Activated naive CD4-positive, alpha-beta T cell treated with anti-CD3 and anti-CD28 coated beads, Interleukin-2, amount 10 ng/mL, durations not matched to agents 7 days and 5 days (primary cell): Measurements from ENCODE around the gene PACS1.

ENCODE experiments used
- CTCF ChIA-PET: fragments of 350-600 bp; sonication (Branson Sonifier 250); formaldehyde crosslinking; loops from one replicate; lab custom pipeline; 2021; ENCODE audit warnings: antibody characterized with exemption; lab: Charles Lee
- DNase-seq: peaks from one replicate; pipeline ENCODE4 v3.0.0-alpha.2; 2020
- H3K27ac Mint-ChIP-seq: one replicate; pipeline ENCODE4 v1.8.0; 2021; ENCODE audit warnings: mild to moderate bottlenecking, moderate library complexity, mixed read lengths
- H3K27me3 Mint-ChIP-seq: one replicate; pipeline ENCODE4 v1.8.0; 2021; ENCODE audit warnings: mild to moderate bottlenecking, mixed read lengths
- H3K36me3 Mint-ChIP-seq: one replicate; pipeline ENCODE4 v1.8.0; 2021; ENCODE audit warnings: mixed read lengths
- H3K4me1 Mint-ChIP-seq: one replicate; pipeline ENCODE4 v1.8.0; 2021; ENCODE audit warnings: mixed read lengths
- H3K4me3 Mint-ChIP-seq: one replicate; pipeline ENCODE4 v1.8.0; 2021; ENCODE audit warnings: mild to moderate bottlenecking, moderate library complexity, mixed read lengths
- H3K9me3 Mint-ChIP-seq: one replicate; pipeline ENCODE4 v1.8.0; 2021; ENCODE audit warnings: mixed read lengths

Gene PACS1

DNA sequence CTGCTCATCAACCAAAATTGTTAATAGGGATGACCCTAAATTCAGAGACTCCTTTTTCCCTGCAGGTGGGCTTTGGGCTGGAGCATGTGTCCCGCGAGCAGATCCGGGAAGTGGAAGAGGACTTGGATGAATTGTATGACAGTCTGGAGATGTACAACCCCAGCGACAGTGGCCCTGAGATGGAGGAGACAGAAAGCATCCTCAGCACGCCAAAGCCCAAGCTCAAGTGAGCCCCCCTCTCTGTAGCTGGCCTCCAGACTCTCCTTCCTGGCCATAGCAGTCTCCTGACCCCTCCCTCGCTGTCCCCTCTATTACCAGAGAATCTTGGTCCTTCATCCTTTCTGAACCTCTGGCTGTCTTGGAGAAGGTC is 150.5 kb downstream of the PACS1 start:
- Mint-ChIP-seq H3K27ac (no peak overlapping the region), H3K36me3 (peaks cover 46% of the 10 kb centered on the region), H3K9me3 (no peaks in the 10 kb centered on the region), H3K4me1 (peaks cover 22% of the 10 kb centered on the region), H3K4me3 (no peak overlapping the region), H3K27me3 (no peaks in the 10 kb centered on the region)
- CTCF ChIA-PET, result interaction anchor here (0.9 to 3.0 kb wide), 3 partner anchors 39 to 168 kb away, joined by 3 to 23 read pairs (median 15); no protein-coding TSS in a partner anchor
- no peak for DNase-seq

DNA sequence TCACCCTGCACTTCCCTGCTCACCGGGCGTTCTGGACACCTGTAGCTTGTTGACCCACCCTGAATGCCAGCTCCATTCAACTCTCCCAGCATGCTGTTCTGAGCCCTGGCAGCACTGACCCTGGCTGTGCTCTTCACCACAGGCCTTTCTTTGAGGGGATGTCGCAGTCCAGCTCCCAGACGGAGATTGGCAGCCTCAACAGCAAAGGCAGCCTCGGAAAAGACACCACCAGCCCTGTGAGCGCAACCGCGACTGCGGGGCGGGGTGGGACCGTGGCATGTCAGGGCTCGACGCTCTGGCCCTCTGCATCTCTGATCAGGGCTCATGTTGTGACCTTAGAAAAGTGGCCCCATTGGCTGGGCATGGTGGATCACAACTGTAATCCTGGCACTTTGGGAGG is 150.9 kb downstream of the PACS1 start:
- no peak overlapping the region for H3K4me3 Mint-ChIP-seq

DNA sequence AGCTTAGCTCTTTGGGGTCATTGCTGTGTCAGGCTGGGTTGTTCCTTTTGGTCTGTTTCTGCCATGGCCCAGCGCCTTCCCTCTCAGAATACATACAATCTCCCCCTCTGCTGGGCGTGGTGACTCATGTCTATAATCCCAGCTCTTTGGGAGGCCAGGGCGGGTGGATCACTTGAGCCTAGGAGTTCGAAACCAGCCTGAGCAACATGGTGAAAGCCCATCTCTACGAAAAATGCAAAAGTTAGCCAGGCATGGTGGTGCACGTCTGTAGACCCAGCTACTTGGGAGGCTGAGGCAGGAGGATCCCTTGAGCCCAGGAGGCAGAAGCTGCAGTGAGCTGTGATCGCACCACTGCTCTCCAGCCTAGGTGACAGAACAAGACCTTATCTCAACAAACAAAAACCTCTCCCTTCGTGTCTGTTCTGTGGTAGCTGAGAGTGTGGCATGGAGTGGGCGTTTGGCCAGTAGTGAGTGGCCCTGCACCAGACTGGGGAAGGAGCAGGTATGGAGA is 151.7 kb downstream of the PACS1 start:
- peak overlapping the region; percentile 84 for H3K27ac Mint-ChIP-seq
- no peaks in the 10 kb centered on the region for H3K27me3 Mint-ChIP-seq
- peaks cover 22% of the 10 kb centered on the region for H3K4me1 Mint-ChIP-seq
- H3K4me3 Mint-ChIP-seq, result no peak overlapping the region
- DNase-seq, result no peak
- CTCF ChIA-PET, result interaction anchor here (0.8 to 3.0 kb wide), 12 partner anchors 12 to 151 kb away, joined by 3 to 23 read pairs (median 4); partner anchors contain the start of genes RAB1B and YIF1A
- no peaks in the 10 kb centered on the region for H3K9me3 Mint-ChIP-seq
- peaks cover 40% of the 10 kb centered on the region for H3K36me3 Mint-ChIP-seq

More for the DNA sequence above, 150.9 kb downstream of the PACS1 start:
- no peak overlapping the region for H3K27ac Mint-ChIP-seq
- CTCF ChIA-PET, result interaction anchor here (1.4 to 3.0 kb wide), 3 partner anchors 39 to 150 kb away, joined by 4 to 23 read pairs (median 15); no protein-coding TSS in a partner anchor
- no peaks in the 10 kb centered on the region for H3K9me3 Mint-ChIP-seq
- DNase-seq, result no peak
- peaks cover 22% of the 10 kb centered on the region for H3K4me1 Mint-ChIP-seq
- H3K27me3 Mint-ChIP-seq, result no peaks in the 10 kb centered on the region
- H3K36me3 Mint-ChIP-seq, result peaks cover 44% of the 10 kb centered on the region

DNA sequence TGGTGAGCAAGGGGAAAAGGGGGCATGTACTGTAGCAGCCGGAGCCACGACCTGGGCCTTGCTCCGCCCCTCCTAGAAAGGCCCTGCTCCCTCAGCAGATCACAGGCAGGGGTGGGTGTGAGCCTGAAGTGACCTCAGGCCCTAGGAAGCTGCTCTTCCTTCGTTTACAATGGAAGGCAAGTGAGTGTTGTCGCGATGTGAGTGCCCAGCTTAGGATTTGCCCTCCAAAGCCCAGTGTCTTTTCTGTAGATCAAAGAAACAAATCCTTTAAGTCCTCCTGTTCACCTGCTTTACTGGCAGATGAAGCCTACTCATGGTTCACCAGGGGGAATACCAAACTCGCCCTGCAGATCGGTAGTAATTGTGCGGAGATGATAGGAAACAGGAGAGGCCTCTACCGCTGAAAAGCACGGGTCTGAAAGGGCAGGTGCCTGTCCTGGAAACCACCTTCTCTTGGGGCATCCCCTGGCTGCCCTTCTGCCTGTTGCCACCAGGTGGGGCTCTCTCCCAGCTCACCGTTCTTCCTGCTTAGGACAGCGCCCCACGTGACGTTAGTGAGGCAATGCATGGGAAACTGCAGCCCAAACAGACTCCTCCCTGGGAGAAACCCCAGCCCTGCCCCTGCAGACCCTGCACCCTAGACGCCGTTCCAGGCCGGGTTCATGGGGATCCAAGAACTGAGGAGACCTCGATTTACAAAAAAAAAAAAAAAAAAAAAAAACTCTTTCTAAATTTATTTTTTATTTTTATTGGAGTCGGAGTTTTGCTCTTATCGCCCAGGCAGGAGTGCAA is 152.5 kb downstream of the PACS1 start:
- Mint-ChIP-seq H3K27me3 (no peaks in the 10 kb centered on the region), H3K4me3 (no peak overlapping the region), H3K9me3 (no peaks in the 10 kb centered on the region), H3K27ac (peak overlapping the region; percentile 84), H3K4me1 (peaks cover 22% of the 10 kb centered on the region), H3K36me3 (peaks cover 44% of the 10 kb centered on the region)
- CTCF ChIA-PET, result interaction anchor here (0.8 to 3.0 kb wide), 16 partner anchors 12 to 228 kb away, joined by 3 to 23 read pairs (median 4); partner anchors contain the start of genes RAB1B and YIF1A
- DNase-seq, result peak; percentile 95

DNA sequence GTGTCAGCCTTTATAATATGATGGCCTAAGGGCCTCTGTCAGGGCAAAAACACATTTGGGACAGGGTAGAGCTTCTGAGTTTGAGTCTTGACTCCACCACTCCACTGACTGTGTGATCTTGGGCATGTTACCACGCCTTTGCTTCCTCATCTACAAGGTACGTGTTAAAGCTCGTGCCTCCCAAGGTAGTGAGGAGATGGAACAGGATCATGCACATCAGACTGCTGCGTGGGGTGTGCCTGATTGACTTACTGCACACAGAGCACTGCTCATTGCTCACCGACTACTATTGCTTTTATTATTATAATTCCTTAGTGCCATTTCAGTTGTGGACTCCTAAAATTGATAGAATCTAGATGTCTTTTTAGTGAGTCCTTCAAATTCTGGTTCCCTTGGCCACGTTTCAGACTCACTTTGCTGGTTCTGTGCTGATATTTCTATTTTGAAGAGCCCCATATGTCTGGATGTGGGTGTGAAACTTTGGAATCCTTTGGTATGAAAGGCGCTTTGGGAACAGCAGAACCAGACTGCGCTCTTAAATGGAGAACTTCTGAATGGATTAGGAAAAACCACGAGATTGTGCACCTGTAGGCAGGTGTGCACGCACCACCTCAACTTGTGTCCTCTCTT is 154.3 kb downstream of the PACS1 start:
- Mint-ChIP-seq H3K9me3 (no peaks in the 10 kb centered on the region), H3K27ac (no peak overlapping the region), H3K36me3 (peaks cover 42% of the 10 kb centered on the region), H3K27me3 (no peaks in the 10 kb centered on the region), H3K4me1 (peaks cover 17% of the 10 kb centered on the region), H3K4me3 (no peak overlapping the region)
- CTCF ChIA-PET, result interaction anchor here (1.3 to 1.4 kb wide), 2 partner anchors 11 to 157 kb away, joined by 3 to 4 read pairs; no protein-coding TSS in a partner anchor
- DNase-seq, result no peak

DNA sequence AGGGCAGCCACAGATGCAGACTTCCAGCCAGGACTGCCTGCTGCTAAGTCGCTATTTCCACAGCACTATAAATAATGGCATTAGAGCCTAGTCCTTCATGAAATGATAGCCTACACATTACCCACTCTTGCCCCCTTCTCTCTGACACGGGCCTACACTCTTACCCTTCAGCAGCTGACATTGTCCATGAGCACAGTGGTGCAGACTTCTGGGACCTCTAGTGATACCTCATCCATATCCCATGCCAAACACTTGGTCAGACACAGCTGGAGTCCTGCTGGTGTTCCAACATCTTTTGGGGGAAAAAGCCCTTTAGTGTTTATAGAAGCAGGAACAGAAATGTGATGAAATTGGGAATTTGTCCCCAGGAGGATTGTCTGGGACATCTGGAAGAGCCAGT is 155.0 kb downstream of the PACS1 start:
- DNase-seq, result no peak
- CTCF ChIA-PET, result interaction anchor here (1.1 to 1.3 kb wide), 2 partner anchors 21 to 157 kb away, joined by 3 to 5 read pairs; no protein-coding TSS in a partner anchor
- Mint-ChIP-seq H3K9me3 (no peaks in the 10 kb centered on the region), H3K27me3 (no peaks in the 10 kb centered on the region), H3K36me3 (peaks cover 44% of the 10 kb centered on the region), H3K4me3 (no peak overlapping the region), H3K4me1 (peaks cover 17% of the 10 kb centered on the region), H3K27ac (no peak overlapping the region)

DNA sequence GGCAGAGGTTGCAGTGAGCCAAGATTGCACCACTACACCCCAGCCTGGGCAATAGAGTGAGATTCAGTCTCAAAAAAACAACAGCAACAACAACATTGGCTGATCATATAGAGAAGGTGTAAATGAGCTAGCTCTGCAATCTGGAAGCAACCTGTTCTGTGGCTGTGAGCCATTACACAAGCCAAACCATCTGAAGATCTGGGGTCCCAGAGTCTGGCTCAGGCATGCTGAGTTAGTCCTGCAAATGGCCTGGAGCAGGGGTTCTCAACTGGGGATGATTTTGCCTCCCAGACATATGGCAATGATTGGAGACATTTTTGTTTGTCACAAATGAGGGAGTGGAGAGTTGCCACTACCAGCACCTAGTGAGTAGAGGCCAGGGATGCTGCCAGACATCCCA is 156.0 kb downstream of the PACS1 start:
- H3K27me3 Mint-ChIP-seq, result no peaks in the 10 kb centered on the region
- H3K36me3 Mint-ChIP-seq, result peaks cover 43% of the 10 kb centered on the region
- H3K4me1 Mint-ChIP-seq, result peaks cover 17% of the 10 kb centered on the region
- H3K9me3 Mint-ChIP-seq, result no peaks in the 10 kb centered on the region
- CTCF ChIA-PET, result interaction anchor here (1.1 to 1.3 kb wide), 2 partner anchors 20 to 158 kb away, joined by 3 to 5 read pairs; no protein-coding TSS in a partner anchor
- no peak for DNase-seq
- H3K4me3 Mint-ChIP-seq, result no peak overlapping the region
- H3K27ac Mint-ChIP-seq, result peak overlapping the region; percentile 58

DNA sequence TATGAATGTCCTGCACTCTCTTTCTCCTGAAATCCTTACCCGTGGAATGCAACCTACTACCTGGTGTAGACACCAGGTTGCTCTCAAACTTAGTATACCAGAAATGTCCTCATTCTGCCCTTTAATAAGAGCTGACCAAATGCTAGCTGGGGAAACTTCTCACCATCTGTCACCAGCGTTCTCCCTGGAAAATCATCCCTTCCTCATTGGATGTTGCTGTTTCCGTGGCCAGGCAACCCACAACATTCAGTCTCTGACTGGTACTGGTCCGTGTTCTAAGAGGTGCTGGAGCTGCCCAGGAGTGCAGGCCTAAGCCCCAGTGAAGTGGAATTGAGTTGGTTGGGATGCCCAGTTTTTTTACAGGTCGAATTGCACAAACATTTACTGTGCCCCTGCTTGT is 157.6 kb downstream of the PACS1 start:
- CTCF ChIA-PET, result no interaction called here
- Mint-ChIP-seq H3K36me3 (peaks cover 46% of the 10 kb centered on the region), H3K4me3 (no peak overlapping the region), H3K27ac (no peak overlapping the region), H3K4me1 (peaks cover 5% of the 10 kb centered on the region), H3K27me3 (no peaks in the 10 kb centered on the region), H3K9me3 (no peaks in the 10 kb centered on the region)
- no peak for DNase-seq

DNA sequence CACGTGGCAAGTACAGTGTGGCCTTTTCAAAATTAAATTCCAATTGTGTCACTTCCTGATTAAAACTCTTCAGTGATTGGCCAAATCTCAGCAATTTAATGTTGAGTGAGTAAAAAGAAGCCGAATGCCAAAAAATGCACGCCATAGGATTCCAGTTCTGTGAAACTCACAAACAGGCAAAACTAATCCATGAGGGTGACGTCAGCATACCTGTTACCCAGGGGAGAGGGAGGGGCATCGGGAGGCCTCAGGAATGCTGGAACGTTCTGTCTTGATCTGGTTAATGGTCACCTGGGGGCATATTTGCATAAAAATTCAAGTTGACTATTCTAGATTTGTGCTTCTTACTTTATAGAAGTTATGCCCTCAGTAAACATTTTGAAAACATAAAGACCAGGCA is 158.4 kb downstream of the PACS1 start:
- peaks cover 49% of the 10 kb centered on the region for H3K36me3 Mint-ChIP-seq
- H3K27ac Mint-ChIP-seq, result no peak overlapping the region
- no peak for DNase-seq
- H3K9me3 Mint-ChIP-seq, result no peaks in the 10 kb centered on the region
- H3K4me3 Mint-ChIP-seq, result no peak overlapping the region
- CTCF ChIA-PET, result no interaction called here
- H3K4me1 Mint-ChIP-seq, result peaks cover under 1% of the 10 kb centered on the region
- H3K27me3 Mint-ChIP-seq, result no peaks in the 10 kb centered on the region

DNA sequence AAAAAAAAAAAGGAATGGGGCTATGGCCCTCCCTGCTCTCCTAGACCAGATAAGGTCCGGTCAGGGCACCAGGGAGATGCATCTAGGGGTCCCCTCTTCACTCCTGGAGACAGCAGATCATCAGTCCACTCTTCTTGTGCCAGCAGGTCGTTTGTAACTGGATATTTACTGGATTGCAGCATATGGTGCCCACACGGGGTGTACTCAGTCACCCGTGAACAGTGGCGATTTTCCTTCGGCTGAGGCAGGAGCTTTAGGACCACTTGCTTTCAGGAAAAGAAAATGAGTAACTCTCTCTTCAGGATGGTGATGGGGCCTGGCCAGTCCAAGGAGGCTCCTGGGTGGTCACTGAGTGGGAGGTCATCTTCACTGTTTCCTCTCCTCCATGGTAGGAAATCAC is 160.1 kb downstream of the PACS1 start:
- H3K9me3 Mint-ChIP-seq, result no peaks in the 10 kb centered on the region
- DNase-seq, result no peak
- H3K4me3 Mint-ChIP-seq, result no peak overlapping the region
- no peaks in the 10 kb centered on the region for H3K27me3 Mint-ChIP-seq
- H3K36me3 Mint-ChIP-seq, result peaks cover 57% of the 10 kb centered on the region
- no peaks in the 10 kb centered on the region for H3K4me1 Mint-ChIP-seq
- CTCF ChIA-PET, result no interaction called here
- no peak overlapping the region for H3K27ac Mint-ChIP-seq

DNA sequence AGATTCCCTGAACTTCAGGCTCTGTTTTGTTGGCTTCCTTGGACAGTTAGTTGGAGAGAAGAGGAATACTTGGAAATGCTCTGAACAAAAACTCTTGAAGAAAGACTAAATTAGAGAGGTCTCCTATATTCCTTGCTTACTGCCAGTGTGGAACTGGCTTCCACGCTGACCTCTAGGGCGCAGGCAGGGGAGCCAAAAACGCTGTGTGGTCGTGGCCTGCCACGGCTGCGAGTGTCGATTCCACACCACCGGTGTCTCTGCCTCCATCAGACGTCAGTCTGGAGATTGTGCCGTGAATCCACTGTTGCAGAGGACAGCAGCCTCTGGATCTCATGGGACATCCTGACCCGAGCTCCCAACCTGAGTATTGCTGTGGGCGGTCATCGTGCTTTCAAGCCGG is 160.9 kb downstream of the PACS1 start:
- Mint-ChIP-seq H3K4me3 (no peak overlapping the region), H3K9me3 (no peaks in the 10 kb centered on the region), H3K27me3 (no peaks in the 10 kb centered on the region), H3K27ac (no peak overlapping the region), H3K36me3 (peaks cover 64% of the 10 kb centered on the region), H3K4me1 (no peaks in the 10 kb centered on the region)
- no peak for DNase-seq
- CTCF ChIA-PET, result no interaction called here

DNA sequence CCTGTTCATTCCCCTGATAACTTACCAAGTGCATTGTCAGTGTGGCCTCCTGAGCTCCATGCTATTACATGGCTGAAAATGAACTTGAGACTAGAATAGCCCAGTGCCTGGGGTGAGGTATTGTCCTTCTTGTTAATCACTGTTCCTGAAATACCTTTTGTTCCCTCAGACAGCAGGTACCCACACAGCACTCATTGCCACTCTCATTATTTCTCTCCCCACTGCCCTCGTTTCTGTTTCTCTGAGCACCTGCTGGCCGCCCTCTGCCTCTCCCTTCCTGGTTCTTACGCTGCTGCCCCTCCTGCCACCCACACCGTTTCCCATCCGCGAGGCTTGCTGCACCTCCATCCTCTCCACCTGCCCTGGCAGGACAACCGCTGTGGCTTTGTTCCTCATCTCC is 161.5 kb downstream of the PACS1 start:
- CTCF ChIA-PET, result no interaction called here
- Mint-ChIP-seq H3K4me1 (no peaks in the 10 kb centered on the region), H3K27ac (peak overlapping the region; percentile 40), H3K27me3 (no peaks in the 10 kb centered on the region), H3K36me3 (peaks cover 63% of the 10 kb centered on the region), H3K9me3 (no peaks in the 10 kb centered on the region), H3K4me3 (no peak overlapping the region)
- DNase-seq, result no peak

DNA sequence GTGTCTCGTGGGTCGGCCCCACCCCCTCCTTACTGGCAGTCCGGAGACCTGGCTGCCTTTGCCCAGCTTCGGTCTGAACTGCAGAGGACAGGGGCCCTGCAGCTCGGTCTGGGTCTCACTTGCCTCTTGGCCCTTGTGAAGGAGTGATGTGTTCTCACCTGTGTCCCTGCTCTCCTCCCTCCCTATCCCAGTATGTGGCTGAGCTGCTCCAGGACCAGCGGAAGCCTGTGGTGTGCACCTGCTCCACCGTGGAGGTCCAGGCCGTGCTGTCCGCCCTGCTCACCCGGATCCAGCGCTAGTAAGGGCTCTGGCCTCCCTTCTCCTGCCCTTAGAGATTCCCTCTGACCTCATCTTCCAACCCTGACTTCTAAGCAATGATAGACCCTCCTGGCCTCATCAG is 162.7 kb downstream of the PACS1 start:
- Mint-ChIP-seq H3K27ac (no peak overlapping the region), H3K4me3 (no peak overlapping the region), H3K4me1 (no peaks in the 10 kb centered on the region), H3K36me3 (peaks cover 57% of the 10 kb centered on the region), H3K9me3 (no peaks in the 10 kb centered on the region), H3K27me3 (no peaks in the 10 kb centered on the region)
- DNase-seq, result no peak
- CTCF ChIA-PET, result no interaction called here

DNA sequence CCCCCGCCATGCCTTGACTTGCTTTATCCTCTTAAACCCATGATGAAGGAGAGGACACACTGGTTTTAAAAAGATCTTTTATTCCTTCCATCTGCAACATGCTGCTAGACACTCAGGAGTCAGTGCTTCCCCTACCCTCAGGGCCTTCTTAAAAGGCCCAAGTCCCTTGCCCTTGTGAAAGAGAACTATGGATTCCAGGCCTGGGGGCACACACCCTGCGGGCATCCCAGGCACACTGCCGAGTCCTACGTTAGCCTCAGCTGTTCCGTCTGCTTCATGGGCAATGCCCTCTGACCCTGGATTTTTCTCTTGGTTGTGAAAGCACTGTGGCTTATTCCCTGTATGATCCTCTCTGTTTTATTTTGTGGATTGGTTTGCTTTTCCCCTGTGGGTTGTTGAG is 163.2 kb downstream of the PACS1 start:
- Mint-ChIP-seq H3K27me3 (no peaks in the 10 kb centered on the region), H3K9me3 (no peaks in the 10 kb centered on the region), H3K27ac (peak overlapping the region; percentile 4), H3K36me3 (peaks cover 55% of the 10 kb centered on the region), H3K4me3 (no peak overlapping the region), H3K4me1 (no peaks in the 10 kb centered on the region)
- CTCF ChIA-PET, result no interaction called here
- DNase-seq, result no peak
